NCI-H1436 treated with DMSO at 0.1 percent for 48 hours (cell line): ENCODE measurements around the gene BCL7B.
"Not testable (repeated sequence)": the region's sequence is repeated elsewhere in the genome, so short reads cannot be mapped to it uniquely, and the experiment has no call there.

Source experiments
- DNase-seq: peaks from one replicate; lab custom pipeline; 2025; lab: John Stamatoyannopoulos, UW

Gene BCL7B

DNA sequence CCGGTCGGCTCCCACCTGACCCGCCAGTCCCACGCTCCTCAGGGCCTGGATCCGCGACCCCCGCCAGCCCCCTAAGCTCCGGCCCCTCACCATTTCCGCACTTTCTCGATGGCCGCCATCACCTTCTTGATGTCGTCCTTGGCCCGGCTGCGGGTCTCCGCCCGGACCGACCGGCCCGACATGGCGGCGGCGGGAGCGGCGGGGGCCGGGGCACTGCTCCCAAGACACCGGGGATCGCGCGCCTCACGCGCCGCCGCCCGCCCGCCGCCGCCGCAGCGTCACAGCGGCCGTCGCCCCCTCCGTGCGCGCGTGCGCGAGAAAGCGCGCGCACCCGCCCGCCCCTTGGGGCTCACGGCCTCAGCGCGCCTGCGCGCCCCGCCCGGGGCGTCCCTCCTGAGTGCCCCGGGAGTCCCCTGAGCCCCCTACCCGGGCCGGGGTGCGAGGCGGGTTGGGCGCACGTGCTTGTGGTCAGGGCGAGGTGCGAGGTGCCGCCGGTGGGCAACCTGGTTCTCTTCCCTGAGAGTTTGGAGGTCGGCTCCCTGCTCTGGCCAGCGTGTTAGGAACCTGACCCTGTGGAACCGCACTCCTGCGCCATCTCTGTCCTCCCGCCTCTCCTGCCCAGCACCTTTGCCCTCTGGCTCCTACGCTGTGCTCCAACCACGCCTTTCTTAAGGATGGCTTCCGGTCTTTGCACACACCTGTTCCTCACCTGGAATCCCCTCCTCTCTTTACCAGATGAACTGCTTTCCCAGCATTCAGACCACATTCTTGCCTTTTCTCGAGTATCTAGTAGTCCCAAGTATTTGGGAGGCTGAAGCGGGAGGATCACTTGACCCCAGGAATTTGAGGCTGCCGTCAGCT is at the start of gene BCL7B:
TSS of gene BCL7B (minus strand) at position 294 of the 861 bp plus-strand sequence. CDS start at position 182, 112 bp downstream.
- DNase-seq, result no peak

DNA sequence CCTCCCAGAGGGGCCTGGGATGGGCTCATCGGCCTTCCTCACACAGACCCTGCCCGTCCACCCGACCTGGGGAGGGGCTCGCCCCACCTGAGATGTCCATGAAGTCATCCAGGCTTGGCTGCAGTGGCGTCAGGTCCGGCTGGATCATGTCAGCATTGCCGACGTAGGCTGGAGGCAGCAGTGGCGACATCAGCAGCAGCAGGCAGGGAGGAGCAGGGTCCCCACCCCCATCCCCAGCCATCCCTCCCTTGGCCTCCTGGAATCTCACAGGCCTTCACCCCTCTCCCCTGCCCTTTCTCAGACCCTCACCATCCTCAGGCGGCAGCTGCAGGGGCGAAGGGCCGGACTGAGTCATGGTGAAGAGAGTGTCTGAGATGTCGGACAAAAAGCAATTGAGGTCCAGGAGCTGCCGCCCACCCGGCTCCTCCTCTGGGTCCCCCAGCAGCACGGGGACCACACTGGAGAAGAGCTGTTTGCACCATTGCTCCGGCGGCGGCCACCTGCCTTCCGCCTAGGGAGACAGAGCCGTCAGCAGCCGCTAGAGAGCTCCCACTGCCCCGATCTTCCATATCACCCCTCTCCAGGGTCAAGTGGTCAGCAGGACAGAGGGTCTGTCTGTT is 48.2 kb upstream of the BCL7B start:
- DNase-seq, result no peak

DNA sequence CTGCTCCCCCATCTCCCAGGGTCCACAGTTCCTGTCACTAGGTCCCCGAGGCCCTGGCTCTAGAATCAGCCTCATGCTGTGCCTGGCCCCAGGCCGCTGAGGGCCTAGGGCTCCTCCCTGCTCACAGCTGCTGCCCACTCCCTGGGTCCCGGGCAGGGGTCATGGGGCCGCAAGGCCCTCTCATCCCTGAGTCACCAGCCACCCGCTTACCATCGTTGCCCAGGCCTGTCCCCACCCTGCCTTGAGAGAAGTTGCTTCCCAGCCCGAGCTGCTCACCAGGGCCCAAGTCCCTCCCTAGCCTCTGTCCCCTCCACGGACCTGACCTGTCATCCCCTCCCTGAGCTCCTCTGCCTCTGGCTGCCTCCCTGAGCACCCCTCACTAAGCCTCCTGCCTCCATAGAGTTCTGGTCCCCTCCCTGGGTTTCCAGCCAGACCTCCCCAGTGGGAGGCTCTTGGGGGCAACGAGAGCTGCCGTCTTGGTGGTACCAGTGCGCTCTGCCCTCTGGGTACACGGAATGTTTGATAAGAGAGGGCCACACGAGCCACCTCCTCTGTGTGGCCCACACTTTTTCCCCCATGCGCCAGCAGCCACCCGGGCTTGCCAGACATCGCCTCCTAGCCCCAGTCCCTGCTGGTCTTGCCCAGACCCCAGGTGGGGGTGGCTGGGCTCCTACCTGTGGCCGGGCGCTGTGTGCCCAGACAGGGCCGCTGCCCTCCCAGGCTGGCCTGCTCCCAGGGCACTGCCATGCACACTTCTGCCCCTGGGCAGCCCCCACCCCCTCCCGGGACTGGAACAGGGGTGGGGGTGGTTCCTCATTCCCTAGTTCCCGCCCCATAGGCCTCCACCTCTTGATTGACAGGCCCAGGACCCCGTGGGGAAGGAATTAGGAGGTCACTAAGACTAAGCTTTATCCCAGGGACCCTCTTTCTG is 45.5 kb upstream of the BCL7B start:
- no peak for DNase-seq

DNA sequence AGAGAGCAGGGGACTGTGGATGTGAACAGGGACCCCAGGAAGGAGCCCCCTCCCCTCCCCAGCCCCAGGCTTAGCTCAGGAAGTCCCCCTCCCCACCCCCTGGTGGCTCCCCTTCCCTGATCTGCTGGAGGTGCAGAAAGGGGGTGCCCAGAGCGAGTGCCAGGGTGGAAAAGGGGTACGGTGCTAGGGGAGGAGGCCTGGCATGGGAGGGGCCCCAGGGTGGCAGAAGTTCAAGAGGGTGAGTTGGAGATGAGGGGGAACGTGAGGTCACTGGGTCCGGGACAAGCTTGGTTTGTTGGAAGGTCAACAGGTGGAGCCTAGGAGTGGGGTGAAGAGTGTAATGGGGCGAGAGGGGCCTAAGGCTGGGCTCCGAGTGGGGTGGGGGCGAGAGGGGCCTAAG is 42.4 kb upstream of the BCL7B start:
- DNase-seq, result no peak

DNA sequence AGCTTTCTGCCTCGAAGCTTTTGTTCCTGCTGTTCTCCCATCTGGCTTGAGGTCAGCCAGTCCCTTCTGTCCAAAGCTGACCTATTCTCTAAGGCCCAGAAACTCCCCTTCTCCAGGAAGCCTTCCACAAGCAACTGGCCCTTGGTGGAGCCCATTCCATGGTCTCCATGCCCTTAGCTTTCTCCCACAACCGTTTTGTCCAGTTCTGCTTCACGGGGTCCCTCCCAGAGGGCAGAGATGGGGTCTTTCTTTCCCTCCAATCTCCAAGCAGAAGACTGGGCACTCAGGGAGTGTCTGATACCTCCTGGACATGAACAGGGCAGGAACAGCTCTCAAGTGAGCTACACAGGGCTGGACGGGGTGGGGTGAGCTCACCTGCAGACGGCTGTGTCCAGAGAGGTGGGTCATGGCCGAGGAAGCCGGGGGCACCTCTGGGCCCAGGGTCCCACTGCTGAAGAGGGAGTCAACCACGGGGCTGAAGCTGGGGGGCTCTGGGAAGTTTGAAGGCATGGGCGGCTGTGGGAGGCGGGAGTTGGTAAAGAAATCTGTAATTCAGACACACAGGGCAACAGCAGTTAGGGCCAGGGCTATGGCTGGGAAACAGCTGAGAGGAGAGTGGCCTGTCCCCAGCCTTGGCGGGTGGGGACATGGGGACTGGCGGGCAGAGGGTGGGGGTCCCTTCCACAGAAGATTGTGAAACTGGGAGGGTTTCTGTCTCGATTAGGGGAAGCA is 41.8 kb upstream of the BCL7B start:
- no peak for DNase-seq

DNA sequence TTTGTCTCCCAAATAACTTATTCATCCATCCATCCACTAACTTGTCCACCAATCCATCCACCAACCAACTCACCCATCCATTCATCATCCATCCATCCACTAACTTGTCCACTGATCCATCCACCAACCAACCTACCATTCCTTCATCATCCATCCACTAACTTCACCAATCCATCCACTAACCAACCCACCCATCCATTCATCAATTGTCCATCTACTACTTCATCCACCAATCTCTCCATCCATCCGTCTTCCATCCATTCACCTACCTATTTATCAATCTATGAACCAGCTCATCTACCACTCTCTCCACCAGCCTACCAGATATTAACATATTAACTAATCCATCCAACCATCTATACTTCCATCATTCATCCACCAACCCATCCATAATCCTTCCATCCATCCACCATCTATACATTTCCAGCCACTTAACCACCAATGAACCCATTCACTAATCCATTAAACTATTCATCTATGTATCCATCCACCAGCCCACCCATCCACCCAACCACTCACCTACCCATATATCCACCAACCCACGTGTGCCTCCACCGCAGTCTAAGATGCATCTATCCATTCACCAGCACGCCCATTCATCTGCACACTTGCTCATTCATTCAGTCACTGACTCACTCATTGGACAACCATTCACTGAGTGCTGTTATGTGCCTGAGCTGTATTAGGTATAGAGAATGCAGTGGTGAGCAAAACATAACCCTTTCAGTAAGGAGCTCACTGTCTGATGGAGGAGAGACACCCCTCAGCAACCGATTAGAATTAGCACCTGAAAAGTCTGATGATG is 40.7 kb upstream of the BCL7B start:
- DNase-seq, result no peak

DNA sequence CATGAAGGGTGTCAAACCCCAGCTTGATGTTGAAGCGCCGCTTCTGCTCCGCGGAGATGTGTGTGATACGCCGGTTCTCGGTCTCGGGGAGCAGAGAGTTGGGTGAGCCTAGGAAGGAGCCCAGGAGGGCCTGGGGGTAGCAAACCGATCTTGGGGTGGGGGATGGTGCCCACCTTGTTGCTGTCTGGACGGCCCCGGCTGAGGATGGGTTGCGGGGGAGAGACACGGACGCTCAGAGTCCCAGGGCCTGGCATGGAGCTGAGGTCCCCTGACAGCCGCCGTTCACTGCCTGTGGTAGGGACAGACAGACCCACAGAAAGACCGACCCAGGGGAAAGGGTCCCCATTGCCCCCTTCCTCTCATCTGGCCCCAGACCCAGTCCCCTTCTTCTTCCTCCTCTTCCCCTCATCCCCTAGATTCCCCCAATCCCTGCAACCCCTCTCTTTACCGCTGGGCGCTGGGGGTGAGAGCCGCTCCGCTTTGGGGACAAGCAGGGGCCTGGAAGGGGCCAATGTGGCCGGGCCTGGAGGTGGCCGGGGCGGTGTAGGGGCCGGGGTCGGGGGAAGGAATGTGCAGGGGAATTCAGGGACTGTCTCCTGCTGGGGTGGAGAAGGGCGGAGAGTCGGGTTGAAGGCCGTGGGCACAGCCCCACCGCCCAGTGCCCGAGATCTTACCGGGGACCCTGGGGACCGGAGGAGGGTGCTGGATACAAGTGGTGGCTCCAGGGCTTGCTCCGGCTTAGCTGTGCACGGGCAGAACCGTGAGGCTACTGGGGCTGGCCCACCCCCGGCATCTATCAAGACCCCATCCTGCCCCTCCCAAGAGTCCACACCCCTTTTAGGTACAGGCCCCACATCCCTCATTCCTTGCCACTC is 38.9 kb upstream of the BCL7B start:
- DNase-seq, result no peak

DNA sequence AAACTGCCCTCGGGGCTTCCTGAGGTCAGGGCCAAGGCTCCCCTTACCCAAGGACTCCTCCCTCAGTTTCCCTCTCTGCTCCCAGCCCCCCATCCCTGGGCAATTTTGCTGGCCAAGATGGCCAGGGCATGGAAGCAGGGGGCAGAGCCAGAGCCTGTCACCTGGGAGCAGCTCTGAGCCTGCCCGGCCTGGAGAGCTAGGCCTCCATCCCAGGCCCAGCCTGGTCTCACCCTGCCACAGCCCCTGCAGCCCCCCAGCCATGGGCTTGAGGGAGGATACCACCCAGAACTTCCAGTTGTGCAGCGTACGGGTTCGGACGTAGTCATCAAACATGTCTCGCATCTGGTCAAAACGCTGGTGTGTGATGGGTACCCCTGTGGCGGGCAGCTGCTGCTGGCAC is 37.9 kb upstream of the BCL7B start:
- no peak for DNase-seq

DNA sequence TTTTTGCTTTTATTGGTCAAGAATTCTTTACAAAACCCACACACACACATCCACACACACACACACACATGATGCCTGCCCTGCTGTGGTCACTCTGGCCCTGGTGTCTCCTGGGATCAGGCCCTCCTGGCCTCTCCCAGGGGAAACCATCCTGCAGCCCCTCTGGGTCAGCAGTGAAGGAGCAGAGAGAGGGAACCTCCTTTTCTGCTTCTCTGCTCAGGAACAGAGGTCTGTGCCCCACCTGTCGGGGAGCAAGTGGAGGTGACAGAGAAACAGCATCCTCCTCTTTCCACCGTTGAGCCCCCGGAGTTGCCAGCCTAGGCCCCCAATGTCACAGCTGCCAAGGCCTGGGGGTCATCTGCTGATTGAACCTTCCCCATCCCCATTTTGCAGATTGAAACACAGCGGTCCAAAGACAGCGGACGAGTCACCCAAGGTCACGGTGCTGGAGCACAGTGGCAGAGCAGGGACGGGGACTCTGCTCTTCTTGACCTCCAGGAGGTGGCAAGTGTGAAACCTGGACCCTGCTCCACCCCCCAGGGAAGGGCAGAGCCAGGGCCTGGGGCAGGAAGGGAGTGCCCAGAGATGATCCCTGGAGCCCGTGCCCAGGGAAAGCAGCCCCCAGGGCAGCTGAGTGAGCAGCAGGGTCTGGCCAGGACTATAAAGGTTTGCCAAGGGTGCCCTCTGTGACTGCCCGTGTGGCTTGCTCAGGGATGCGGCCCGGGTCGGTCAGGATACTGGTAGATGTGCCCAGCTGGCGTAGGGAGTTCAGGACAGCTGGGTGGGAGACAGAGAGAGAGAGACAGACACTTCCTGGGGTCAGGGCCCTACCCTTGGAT is 35.9 kb upstream of the BCL7B start:
- no peak for DNase-seq

DNA sequence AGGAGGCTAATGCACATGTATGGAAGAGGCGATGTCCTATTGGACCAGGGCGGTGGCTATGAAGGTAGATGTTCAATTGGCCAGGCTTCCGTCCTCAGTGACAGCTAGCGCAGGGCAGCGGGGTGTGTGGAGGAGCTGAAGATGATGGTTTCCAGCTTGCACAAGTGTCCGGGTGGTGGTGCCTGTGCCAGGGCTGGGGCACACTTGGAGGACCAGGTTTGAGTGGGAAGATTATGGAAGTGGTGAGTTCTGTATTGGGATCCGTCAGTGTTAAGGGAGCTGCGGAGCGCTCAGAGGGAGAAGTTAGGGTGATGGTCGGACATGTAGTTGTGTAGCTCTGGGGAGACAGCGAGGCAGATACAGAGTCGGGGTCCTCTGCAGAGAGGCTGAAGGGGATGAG is 29.4 kb upstream of the BCL7B start:
- no peak for DNase-seq

DNA sequence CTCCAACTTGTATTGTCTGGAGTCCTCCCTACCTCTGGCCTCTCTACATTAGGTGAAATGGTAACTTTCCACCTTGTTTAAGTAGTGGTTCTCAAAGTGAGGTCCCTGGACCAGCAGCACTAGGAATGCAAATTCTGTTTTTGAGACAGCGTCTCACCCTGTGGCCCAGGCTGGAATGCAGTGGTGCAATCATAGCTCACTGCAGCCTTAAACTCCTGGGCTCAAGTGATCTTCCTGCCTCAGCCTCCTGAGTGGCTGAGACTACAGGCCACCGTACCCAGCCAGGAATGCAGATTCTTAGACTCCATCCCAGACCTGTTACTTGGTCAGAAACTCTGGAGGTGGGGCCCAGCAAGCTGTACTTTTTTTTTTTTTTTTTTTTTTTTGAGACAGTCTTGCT is 27.7 kb upstream of the BCL7B start:
- DNase-seq, result no peak

DNA sequence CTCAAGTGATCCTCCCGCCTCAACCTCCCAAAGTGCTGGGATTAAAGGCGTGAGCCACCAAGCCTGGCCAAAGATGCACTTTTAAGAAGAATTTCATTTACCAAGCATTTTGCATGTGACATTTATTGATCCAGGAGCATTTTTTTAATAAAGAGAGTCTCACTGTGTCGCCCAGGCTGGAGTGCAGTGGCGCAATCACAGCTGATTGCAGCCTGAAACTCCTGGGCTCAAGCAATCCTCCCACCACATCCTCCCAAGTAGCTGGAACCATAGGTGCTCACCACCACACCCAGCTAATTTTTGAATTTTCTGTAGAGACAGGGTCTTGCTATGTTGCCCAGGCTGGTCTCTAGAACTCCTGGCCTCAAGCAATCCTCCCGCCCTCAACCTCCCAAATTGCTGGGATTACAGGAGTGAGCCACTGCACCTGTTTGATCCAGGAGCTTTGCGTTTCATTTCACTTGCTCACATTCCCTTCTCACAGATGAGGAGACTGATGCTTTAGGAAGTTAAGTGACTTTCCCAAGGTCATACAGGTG is 25.2 kb upstream of the BCL7B start:
- no peak for DNase-seq

DNA sequence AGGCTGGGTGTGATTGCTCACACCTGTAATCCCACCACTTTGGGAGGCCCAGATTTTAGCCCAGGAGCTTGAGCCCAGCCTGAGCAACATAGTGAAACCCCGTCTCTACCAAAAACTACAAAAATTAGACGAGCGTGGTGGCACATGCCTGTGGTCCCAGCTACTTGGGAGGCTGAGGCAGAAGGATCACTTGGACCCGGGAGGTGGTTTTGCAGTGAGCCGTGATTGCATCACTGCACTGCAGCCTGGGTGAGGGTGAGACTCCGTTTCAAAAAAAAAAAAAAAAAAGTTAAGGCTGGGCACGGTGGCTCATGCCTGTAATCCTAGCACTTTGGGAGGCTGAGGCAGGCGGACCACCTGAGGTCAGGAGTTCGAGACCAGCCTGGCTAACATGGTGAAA is 23.5 kb upstream of the BCL7B start:
- not testable (repeated sequence) for DNase-seq

DNA sequence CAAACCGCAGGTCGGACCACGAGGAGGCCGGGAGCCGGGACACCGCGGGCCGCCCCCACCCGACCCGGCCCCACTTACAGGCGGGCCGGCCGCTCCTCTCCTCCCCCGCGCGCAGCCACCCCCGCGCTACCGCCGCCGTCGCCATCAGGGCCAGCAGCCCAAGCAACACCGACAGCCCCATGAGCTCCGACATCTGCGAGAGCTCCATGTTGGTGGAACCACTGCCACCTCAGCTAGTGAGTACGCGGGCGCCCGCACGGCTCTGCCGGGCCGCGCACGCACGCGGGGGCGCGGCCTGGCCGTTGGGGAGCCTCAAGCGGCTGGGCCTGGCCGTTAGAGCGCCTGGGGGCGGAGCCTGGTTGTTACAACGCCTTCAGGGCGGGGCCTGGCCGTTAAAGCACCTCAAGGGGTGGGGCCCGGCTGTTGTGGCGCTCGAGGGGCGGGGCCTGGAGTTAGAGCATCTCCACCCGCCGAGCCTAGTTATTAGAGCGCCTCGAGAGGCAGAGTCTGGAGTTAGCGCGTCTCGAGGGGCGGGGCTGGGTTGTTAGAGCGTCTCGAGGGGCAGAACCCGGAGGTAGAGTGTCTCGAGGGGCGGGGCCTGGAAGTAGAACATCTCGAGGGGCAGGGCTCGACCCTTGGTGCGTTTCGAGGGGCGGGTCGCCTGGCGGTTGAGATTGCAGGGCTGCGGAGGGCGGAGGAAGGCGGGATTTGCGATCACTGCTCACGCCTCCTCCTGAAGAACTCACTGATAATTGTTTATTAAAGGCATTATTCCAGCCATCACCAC is 21.0 kb upstream of the BCL7B start, which contains the start of gene TBL2:
TSS of gene TBL2 (minus strand) at position 238 of the 787 bp plus-strand sequence. CDS start at position 208, 30 bp downstream.
- peak; percentile 93 for DNase-seq

DNA sequence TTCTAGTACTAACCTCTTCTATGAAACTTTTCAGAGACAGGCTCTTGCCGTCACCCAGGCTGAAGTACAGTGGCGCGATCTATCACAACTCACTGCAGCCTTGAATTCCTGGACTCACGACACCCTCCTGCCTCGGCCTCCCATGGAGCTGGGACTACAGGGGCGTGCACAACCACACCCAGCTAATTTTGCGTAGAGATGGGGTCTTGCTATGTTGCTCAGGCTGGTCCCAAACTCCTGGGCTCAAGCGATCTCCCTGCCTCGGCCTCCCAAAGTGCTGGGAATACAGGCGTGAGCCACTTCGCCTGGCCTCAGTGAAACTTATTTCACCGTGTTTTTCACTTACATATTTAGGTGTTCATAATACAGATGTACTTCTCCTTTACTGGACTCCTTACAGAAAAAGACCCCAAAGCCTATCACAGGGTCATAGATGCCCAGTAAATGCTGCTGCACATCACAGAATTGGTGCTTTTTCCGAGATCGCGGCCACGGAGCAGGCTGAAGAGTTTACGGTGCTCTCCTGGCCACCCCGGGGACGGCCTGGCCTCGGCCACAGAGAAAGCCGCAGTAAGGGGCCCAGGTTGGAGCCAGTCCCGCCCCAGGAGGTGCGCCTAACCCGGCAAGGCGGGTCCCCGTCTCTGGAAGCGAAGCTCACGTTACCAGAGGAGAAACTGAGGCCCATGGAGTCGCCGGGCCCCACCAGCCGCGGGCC is 20.3 kb upstream of the BCL7B start:
- no peak for DNase-seq

DNA sequence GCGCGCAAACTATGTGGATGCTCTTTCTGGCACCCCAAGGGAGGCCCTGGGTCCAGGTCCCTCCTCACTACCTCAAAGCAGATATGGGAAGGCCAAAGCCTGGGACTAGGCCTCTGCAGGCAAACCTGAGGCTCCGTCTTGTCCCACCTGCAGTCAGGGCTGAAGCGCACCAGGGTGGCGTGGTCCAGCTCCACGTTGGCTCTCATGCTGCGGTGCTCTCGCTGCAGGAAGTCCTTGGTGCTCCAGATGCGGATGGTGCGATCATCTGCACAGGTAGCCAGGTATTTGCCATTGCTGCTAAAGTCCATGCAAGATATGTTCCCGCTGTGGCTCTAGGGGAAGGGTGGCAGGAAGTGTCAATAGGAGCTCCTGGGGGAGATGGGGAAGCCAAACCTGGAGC is 16.3 kb upstream of the BCL7B start:
- DNase-seq, result no peak

DNA sequence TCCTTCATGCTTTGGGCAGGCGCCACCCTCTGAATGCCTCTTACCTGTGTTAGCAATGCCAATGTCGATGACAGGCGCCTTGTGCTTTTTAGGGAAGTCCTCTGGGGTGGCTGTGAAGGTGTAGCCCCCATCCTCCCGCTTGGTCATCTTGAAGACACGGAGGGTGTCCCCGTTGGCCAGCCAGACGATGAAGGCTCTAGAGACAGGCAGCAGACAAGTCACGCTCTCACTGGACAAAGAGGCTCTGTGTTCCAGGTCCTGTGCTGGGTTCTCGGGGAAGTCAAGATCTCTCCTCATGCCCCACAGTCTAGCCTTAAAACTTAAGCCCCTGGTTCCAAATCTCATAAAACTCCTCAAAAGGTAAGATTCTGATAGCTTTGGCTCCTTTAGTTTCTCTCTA is 15.8 kb upstream of the BCL7B start:
- no peak for DNase-seq
